GM23338 (cell line): Measurements from ENCODE around the gene MEF2D. TPM values are rescaled to one million over a fixed set of nuclear protein-coding genes. Genes with fewer than 3 reads are reported as not detected.

Experiments
- ATAC-seq: fragments of 200-7000 bp; cut with Tn5 transposase; 3 replicates; pipeline ENCODE4 v1.9.1; 2020
- DNase-seq: peaks from one replicate; pipeline ENCODE4 v3.0.0-alpha.2; 2015; ENCODE audit warnings: low spot score
- H2AFZ ChIP-seq: fragments of 200-600 bp; sonication (generic); 2 replicates; pipeline ENCODE4 v1.8.0; 2016; ENCODE audit warnings: antibody characterized with exemption, mild to moderate bottlenecking, moderate library complexity
- H3F3A ChIP-seq: fragments of 200-600 bp; sonication (generic); replicated peaks from 2 replicates; pipeline ENCODE4 v1.8.0; 2017; ENCODE audit warnings: antibody characterized with exemption, mixed run types, low read depth
- H3K27ac ChIP-seq: fragments of 200-600 bp; sonication (generic); 2 replicates; pipeline ENCODE4 v1.6.1; 2016; ENCODE audit warnings: low read depth
- H3K27me3 ChIP-seq: fragments of 200-600 bp; sonication (generic); 2 replicates; pipeline ENCODE4 v1.8.0; 2016; ENCODE audit warnings: mild to moderate bottlenecking, mixed run types, moderate library complexity; ENCODE audit not compliant: insufficient read depth
- H3K36me3 ChIP-seq: fragments of 200-600 bp; sonication (generic); 2 replicates; pipeline ENCODE4 v1.8.0; 2016; ENCODE audit warnings: mild to moderate bottlenecking; ENCODE audit not compliant: insufficient read depth
- H3K4me1 ChIP-seq: fragments of 200-600 bp; sonication (generic); 2 replicates; pipeline ENCODE4 v1.8.0; 2016; ENCODE audit warnings: mild to moderate bottlenecking, moderate library complexity; ENCODE audit not compliant: insufficient read depth
- H3K4me2 ChIP-seq: fragments of 200-600 bp; sonication (generic); 2 replicates; pipeline ENCODE4 v1.7.1; 2017; ENCODE audit warnings: mixed run types
- H3K4me3 ChIP-seq: fragments of 200-600 bp; sonication (generic); 2 replicates; pipeline ENCODE4 v1.6.1; 2016; ENCODE audit warnings: mixed run types
- H3K79me2 ChIP-seq: fragments of 200-600 bp; sonication (generic); replicated peaks from 2 replicates; pipeline ENCODE4 v1.8.0; 2017; ENCODE audit warnings: mild to moderate bottlenecking; ENCODE audit not compliant: insufficient read depth
- H3K9me2 ChIP-seq: fragments of 200-600 bp; sonication (generic); 2 replicates; pipeline ENCODE4 v1.8.0; 2017; ENCODE audit not compliant: insufficient read depth
- H4K20me1 ChIP-seq: fragments of 200-600 bp; sonication (generic); replicated peaks from 2 replicates; pipeline ENCODE4 v1.8.0; 2017; ENCODE audit warnings: mild to moderate bottlenecking; ENCODE audit not compliant: insufficient read depth
- H3K27ac Mint-ChIP-seq: 2 replicates; pipeline ENCODE4 v1.8.0; 2020; ENCODE audit warnings: inconsistent platforms, mild to moderate bottlenecking, moderate library complexity, mixed read lengths
- H3K27me3 Mint-ChIP-seq: 3 replicates; pipeline ENCODE4 v1.8.0; 2022; ENCODE audit warnings: low read depth, mild to moderate bottlenecking, moderate library complexity, mixed read lengths, inconsistent platforms; ENCODE audit not compliant: insufficient read depth, poor library complexity
- H3K36me3 Mint-ChIP-seq: 3 replicates; pipeline ENCODE4 v1.8.0; 2021; ENCODE audit warnings: low read depth, mild to moderate bottlenecking, inconsistent platforms, moderate library complexity, mixed read lengths
- H3K4me1 Mint-ChIP-seq: 3 replicates; pipeline ENCODE4 v1.8.0; 2020; ENCODE audit warnings: mild to moderate bottlenecking, inconsistent platforms, mixed read lengths
- H3K4me3 Mint-ChIP-seq: 3 replicates; pipeline ENCODE4 v1.8.0; 2021; ENCODE audit warnings: moderate library complexity, mild to moderate bottlenecking, inconsistent platforms, mixed read lengths
- H3K9me3 Mint-ChIP-seq: 3 replicates; pipeline ENCODE4 v1.8.0; 2020; ENCODE audit warnings: moderate library complexity, mild to moderate bottlenecking, inconsistent platforms, mixed read lengths
- CREB1 ChIP-seq: fragments of 250-450 bp; sonication (Bioruptor Pico); IDR thresholded peaks from 2 replicates; pipeline ENCODE4 v1.5.0; 2020; ENCODE audit warnings: low read depth, mild to moderate bottlenecking, moderate library complexity
- CTCF ChIP-seq, 2 experiments: fragments of 200-600 bp in 1 of 2; sonication (generic) in 1 of 2; conservative IDR thresholded peaks; 2 replicates each; pipeline versions ENCODE4 v1.5.1 to v1.6.1; 2016 to 2017; ENCODE audit warnings: antibody characterized with exemption in 2 of 2, low read depth in 2 of 2, mild to moderate bottlenecking in 2 of 2, moderate library complexity in 1 of 2
- ETS1 ChIP-seq: IDR thresholded peaks from 2 replicates; pipeline ENCODE4 v1.6.1; 2016; ENCODE audit warnings: antibody characterized with exemption
- EZH2 ChIP-seq: fragments of 200-600 bp; sonication (generic); IDR thresholded peaks from one replicate; pipeline ENCODE4 v1.8.0; 2017; ENCODE audit warnings: antibody characterized with exemption, mild to moderate bottlenecking, low read depth; ENCODE audit not compliant: unreplicated experiment
- JUNB ChIP-seq: IDR thresholded peaks from one replicate; pipeline ENCODE4 v1.6.1; 2016; ENCODE audit warnings: antibody characterized with exemption; ENCODE audit not compliant: unreplicated experiment
- POLR2AphosphoS5 ChIP-seq: IDR thresholded peaks from 2 replicates; pipeline ENCODE4 v1.6.1; 2016; ENCODE audit warnings: antibody characterized with exemption, low read depth
- REST ChIP-seq: IDR thresholded peaks from one replicate; pipeline ENCODE4 v1.6.1; 2018; ENCODE audit warnings: antibody characterized with exemption; ENCODE audit not compliant: unreplicated experiment
- STAT1 ChIP-seq: IDR thresholded peaks from one replicate; pipeline ENCODE4 v1.6.1; 2016; ENCODE audit warnings: antibody characterized with exemption; ENCODE audit not compliant: unreplicated experiment
- polyA plus RNA-seq: library from polyadenylated mRNA; unstranded; fragments of >200 nt; fragmentation: Nextera tagmentation; extraction: Ambion mirVana; gene quantifications from 2 replicates; pipeline ENCODE4 v1.2.1, GENCODE V29; 2016
- total RNA-seq: library from RNA; depleted of rRNA; stranded (reverse); fragments of >200 nt; shearing (Covaris generic); gene quantifications from 2 replicates; pipeline ENCODE4 v1.2.3, GENCODE V29; 2014

The MEF2D gene
- total and polyA plus RNA-seq, 2 experiments from 2014 or later, result 10.6 to 15.5 TPM

- H3K4me3 ChIP-seq, result peak overlapping the region; percentile 47
- no peak for ATAC-seq
- Mint-ChIP-seq H3K36me3 (no peaks in the 10 kb centered on the region; the same call in 2 of the 3 replicates), H3K4me1 (peaks cover 56% of the 10 kb centered on the region), H3K27me3 (peaks cover 98% of the 10 kb centered on the region), H3K27ac (no peak overlapping the region), H3K4me3 (peak overlapping the region; percentile 52), H3K9me3 (0 out of 3 replicates have a peak, but pooled peaks cover 3% of the 10 kb centered on the region)
- TF ChIP-seq EZH2, result peak; percentile 63
- TF ChIP-seq JUNB, result no peak
- peak overlapping the region; percentile 72 for H3K4me2 ChIP-seq
- no peaks in the 10 kb centered on the region; the same call in 1 of the 2 replicates for H3K36me3 ChIP-seq
- no peaks in the 10 kb centered on the region for H3K9me2 ChIP-seq
- H3F3A ChIP-seq, result peaks cover 39% of the 10 kb centered on the region
- H3K79me2 ChIP-seq, result no peaks in the 10 kb centered on the region
- peaks cover 30% of the 10 kb centered on the region for H4K20me1 ChIP-seq
- H3K27me3 ChIP-seq, result peaks cover 100% of the 10 kb centered on the region
- no peak overlapping the region for H3K27ac ChIP-seq
- H3K4me1 ChIP-seq, result peaks cover 58% of the 10 kb centered on the region
- DNase-seq, result no peak
- H2AFZ ChIP-seq, result no peak overlapping the region
Observed at GRCh38 chr1:156431769-156432668, 68.6 kb downstream of the MEF2D start.

GRCh38 chr1:156431366-156431765, 69.2 kb downstream of the MEF2D start:
- H3K4me3 ChIP-seq, result peak overlapping the region; percentile 48
- H3F3A ChIP-seq, result peaks cover 34% of the 10 kb centered on the region
- Mint-ChIP-seq H3K27ac (no peak overlapping the region), H3K9me3 (0 out of 3 replicates have a peak, but pooled peaks cover 3% of the 10 kb centered on the region), H3K4me3 (no peak overlapping the region; the same call in 2 of the 3 replicates), H3K36me3 (no peaks in the 10 kb centered on the region; the same call in 2 of the 3 replicates), H3K4me1 (peaks cover 52% of the 10 kb centered on the region), H3K27me3 (peaks cover 97% of the 10 kb centered on the region)
- peaks cover 100% of the 10 kb centered on the region for H3K27me3 ChIP-seq
- DNase-seq (no peak), ATAC-seq (no peak)
- no peaks in the 10 kb centered on the region; the same call in 1 of the 2 replicates for H3K36me3 ChIP-seq
- no peak overlapping the region for H2AFZ ChIP-seq
- no peak for TF ChIP-seq POLR2AphosphoS5
- TF ChIP-seq EZH2, result peak; percentile 55
- H3K4me1 ChIP-seq, result peaks cover 52% of the 10 kb centered on the region
- peaks cover 27% of the 10 kb centered on the region for H4K20me1 ChIP-seq
- H3K4me2 ChIP-seq, result peak overlapping the region; percentile 72
- H3K79me2 ChIP-seq, result no peaks in the 10 kb centered on the region
- no peaks in the 10 kb centered on the region for H3K9me2 ChIP-seq
- H3K27ac ChIP-seq, result no peak overlapping the region

GRCh38 chr1:156430866-156431265, 69.7 kb downstream of the MEF2D start:
- H3K36me3 Mint-ChIP-seq, result no peaks in the 10 kb centered on the region; the same call in 2 of the 3 replicates
- H4K20me1 ChIP-seq, result peaks cover 27% of the 10 kb centered on the region
- peak overlapping the region; percentile 72 for H3K4me2 ChIP-seq
- H3K36me3 ChIP-seq, result no peaks in the 10 kb centered on the region; the same call in 1 of the 2 replicates
- H3F3A ChIP-seq, result peaks cover 33% of the 10 kb centered on the region
- H3K79me2 ChIP-seq, result no peaks in the 10 kb centered on the region
- H3K4me1 ChIP-seq, result peaks cover 50% of the 10 kb centered on the region
- H3K9me3 Mint-ChIP-seq, result 0 out of 3 replicates have a peak, but pooled peaks cover 3% of the 10 kb centered on the region
- H3K4me3 ChIP-seq, result peak overlapping the region; percentile 48
- no peak overlapping the region for H3K27ac ChIP-seq
- H3K4me1 Mint-ChIP-seq, result peaks cover 51% of the 10 kb centered on the region
- H3K4me3 Mint-ChIP-seq, result peak overlapping the region; percentile 60; the same call in 1 of the 3 replicates
- ATAC-seq (no peak), DNase-seq (no peak)
- H3K27me3 Mint-ChIP-seq, result peaks cover 96% of the 10 kb centered on the region
- no peaks in the 10 kb centered on the region for H3K9me2 ChIP-seq
- H3K27ac Mint-ChIP-seq, result no peak overlapping the region
- no peak overlapping the region for H2AFZ ChIP-seq
- H3K27me3 ChIP-seq, result peaks cover 100% of the 10 kb centered on the region
- TF ChIP-seq EZH2 (no peak), REST (no peak), CREB1 (CRISPR knock-in tag) (no peak), ETS1 (no peak), CTCF (conservative IDR thresholded peaks at IDR 0.05; ENCODE audit: low read depth in 2 of 2) (no peak), STAT1 (no peak), JUNB (no peak), POLR2AphosphoS5 (no peak)
